NCI-H1930 (cell line): ENCODE measurements around the gene HPN.
"Not testable (repeated sequence)": the region's sequence is repeated elsewhere in the genome, so short reads cannot be mapped to it uniquely, and the experiment has no call there.

Source experiments
- DNase-seq, 2 experiments: peaks; one replicate each; lab custom pipeline; 2025; lab: John Stamatoyannopoulos, UW

HPN gene

DNA sequence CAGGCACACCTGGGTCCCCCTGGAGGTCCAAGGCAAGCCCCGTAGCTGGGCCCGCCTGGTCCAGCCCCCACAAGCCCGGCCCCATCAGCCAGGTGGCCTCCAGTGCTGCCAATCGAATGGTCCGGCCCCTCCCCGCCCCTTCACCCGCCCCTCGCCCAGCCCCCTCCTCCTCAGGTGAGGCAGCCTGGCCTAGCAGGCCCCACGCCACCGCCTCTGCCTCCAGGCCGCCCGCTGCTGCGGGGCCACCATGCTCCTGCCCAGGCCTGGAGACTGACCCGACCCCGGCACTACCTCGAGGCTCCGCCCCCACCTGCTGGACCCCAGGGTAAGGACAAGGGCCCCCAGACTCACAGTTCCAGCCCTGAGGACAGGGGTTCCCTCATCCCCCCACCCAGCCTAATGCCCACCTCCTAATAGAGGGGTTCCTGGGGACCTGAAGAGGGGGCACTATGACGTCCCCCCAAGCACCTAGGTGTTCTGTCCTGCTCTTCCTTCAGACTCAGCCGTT, at the start of gene HPN:
Gene HPN (plus strand): TSS at position 174 of the 508 bp plus-strand sequence. CDS start 786 bp downstream, outside the sequence.
- no peak for DNase-seq

DNA sequence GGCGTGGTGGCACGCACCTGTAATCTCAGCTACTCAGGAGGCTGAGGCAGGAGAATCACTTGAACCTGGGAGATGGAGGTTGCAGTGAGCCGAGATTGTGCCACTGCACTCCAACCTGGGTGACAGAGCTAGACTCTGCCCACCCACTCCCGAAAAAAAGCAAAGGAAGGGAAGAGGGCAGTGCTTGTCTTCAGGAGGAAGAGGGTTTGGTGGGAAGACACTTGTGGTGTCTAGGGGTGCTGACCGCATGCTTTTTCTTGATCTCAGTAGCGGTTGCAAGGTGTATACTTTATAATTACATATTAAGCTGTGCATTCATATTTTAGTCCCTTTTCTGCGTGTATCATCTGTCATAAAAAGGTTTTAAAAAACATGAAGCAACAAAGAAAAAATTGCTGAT, 48.9 kb upstream of the HPN start:
- not testable (repeated sequence) for DNase-seq

DNA sequence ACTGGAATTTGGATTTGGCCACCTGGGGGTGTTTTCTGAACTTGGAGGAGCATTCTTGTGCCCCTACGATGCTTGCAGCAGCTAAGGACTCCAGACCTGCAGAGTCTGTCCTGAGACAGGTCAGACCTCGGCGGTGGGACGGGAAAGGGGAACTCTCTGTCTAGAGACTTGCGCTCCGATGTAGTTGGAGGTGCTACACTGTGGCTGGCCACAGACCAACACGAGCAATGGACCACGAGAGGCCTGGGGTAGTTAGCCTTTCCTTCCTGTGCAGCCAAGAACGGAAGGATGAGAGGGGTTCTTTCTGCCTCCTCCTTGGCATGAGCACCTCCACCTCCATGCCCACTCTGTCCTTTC, 47.3 kb upstream of the HPN start:
- DNase-seq, result no peak

DNA sequence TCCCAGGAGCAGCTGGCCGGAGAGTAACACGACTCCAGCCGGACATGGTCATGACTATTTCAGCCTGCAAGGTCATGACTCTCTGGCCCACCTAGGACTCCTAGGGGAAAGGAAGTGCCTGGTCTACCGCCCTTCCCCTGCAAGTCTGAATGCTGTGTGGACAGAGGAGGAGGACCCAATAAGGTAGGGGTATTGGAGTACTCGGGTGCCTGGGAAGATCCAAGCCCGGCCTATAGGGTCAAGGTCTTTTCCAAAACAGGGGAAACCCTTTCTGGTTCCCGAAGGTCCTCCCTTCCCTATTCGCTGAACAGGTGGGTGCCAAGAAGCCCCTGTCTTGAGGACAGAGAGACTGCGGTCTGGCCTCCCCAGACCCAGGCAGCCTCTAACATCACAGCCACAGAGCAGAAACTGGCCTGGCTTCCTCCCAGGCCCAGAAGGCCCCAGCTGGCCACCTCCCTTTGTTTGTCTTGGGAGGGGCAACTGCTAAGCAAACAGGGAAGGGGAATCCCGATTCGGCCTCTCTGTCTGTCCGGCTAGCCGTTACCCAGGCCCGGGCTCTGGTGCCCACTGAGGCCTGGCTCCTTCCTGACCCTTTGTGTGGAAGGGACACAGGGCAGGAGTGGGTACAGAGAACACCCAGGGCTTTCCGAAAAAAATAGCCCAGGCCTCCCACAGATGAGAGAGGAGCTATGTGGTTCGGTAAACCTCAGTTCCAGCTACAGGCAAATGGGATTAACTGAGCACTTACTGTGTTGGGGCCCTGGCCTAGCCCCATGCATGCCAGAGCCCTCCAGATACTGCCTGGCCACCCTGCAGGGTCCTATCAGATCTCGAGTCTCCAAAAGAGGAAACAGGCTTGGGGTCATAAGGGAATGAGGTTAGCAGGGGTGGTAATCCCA, 46.6 kb upstream of the HPN start:
- no peak for DNase-seq

DNA sequence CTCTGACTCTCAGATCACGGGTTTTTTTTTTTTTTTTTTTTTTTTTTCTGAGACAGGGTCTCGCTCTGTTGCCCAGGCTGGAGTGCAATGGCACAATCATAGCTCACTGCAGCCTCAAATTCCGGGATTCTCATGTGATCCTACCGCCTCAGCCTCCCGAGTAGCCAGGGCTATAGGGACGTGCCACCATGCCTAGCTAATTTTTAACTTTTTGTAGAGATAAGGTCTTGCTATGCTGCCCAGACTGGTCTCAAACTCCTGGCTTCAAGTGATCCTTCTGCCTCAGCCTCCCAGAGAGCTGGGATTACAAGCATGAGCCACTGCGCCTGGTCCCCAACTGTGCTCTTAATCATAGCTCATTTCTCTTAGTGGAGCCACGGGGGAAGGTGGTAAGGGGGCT, 46.0 kb upstream of the HPN start:
- DNase-seq, result no peak

DNA sequence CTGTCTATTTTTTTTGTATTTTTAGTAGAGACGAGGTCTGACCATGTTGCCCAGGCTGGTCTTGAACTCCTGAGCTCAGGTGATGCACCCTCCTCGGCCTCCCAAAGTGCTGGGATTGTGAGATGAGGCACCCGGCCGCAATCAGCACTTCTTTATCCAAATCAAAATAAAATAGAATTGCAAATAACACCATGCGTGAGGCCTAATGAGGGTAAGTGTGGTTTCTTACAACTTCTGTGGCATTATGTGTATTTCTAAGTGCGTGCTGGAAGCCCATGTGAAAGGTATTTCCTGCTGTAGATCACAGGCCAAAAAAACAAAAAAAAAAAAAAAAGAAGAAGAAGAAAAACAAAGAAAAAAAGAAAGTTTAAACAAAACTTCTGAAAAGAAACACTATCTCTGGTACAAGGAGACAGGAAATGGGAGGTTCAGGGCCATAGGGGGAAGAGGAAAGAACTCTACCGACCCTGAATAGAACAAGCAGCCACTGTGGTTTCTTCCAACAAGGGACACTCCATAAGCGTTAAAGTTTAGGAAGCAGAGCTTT, 44.4 kb upstream of the HPN start:
- no peak for DNase-seq

DNA sequence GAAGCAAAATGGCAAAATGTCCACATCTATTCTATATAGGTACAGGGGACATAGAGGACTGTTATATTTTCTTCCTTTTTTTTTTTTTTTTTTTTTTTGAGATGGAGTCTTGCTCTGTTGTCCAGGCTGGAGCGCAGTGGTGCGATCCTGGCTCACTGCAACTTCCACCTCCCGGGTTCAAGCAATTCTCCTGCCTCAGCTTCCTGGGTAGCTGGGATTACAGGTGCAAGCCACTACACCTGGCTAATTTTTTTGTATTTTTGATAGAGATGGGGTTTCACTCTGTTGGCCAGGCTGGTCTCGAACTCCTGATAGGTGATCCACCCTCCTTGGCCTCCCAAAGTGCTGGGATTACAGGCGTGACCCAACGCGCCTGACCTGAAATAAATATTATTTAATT, 43.3 kb upstream of the HPN start:
- DNase-seq, result not testable (repeated sequence)

DNA sequence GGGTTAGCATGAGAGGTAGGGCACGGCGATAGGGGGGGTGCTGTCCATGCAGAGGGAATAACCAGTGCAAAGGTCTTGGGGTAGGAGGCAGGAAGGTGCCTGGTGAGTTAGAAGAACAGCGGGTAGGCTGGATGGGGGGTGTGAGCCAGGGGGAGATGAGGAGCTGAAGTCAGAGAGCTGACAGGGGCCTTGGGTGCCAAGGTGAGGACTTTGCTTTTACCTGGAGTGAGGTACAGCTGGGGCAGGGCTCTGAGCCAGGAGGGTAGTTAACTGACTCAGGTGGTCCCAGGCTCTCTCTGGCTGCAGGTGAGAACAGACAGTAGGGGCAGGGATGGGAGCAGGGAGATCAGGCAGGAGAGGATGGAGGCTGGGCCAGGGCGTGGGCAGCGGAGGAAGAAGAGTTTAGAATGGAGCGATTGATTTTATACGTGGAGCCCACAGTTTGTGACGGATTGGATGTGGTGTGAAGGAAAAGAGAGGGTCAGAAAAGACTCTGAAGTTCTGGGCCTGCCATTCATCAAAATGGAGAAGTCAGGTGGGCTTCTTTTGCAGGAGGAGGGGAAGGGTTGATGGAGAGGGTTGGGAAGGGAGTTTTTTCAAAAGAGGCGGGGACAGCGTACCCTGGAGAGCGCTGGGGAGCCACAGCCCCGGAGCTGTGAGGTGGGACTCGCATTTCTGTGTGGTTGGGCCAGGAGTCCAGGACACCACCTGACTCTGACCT, 42.6 kb upstream of the HPN start:
- DNase-seq, result no peak

DNA sequence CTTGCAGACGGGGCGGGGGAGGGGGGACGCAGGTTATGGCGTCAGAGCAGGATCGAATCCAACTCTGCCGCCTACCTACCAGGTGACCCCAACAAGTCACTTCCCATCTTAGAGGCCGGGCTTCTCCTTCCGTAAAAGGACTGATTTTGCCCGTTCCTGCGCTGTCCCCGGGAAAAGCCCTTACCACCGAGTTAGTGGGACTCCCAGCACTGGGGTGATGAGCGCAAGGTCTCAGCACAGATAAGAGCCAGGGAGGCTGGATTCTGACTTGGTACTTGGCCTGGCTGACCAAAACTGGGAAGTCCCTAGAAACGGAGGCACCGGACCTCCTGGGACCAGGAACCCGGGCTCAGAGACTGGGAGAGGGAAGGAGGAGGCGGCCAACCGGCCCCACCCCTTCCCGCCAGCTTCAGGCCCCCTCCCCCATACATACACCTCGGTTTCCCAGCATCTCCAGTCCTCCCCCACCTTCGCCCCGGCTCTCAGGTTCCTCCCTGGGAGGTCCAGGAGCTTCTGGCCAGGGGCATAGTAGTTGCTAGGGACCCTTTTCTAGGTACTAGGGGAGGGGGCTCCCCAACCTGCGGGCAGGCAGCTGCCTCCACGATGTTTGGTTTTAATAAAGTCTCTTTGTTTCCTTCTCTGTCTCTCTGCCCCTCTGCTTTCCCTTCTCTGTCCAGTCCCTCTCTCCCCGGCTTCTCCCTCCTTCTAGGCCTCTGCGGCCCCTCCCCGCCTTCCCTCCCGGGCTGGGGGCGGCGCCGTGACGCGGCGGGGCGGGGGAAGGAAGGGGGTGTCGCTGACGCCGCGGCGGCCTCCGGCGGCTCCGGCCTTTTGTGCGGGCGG, 41.8 kb upstream of the HPN start, which contains the start of gene GRAMD1A:
Gene GRAMD1A (plus strand): TSS at position 826 of the 840 bp plus-strand sequence. CDS start 156 bp downstream, outside the sequence.
- peak; percentile 70 to 79 for DNase-seq

DNA sequence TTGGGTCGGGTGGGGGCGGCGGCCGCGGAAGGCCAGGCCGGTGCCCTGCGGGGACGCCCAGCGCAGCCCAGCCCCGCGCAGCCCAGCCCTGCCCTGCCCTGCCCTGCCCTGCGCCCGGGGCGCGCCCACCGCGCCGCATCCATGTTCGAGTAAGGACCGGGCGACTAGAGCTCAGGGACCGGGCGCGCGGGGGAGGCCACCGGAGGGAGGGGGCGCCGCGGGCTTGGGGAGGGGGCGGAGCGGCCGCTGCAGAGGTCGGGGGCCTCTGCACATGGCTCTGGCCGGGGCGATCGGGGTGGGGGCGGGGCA, 41.2 kb upstream of the HPN start:
- no peak for DNase-seq

DNA sequence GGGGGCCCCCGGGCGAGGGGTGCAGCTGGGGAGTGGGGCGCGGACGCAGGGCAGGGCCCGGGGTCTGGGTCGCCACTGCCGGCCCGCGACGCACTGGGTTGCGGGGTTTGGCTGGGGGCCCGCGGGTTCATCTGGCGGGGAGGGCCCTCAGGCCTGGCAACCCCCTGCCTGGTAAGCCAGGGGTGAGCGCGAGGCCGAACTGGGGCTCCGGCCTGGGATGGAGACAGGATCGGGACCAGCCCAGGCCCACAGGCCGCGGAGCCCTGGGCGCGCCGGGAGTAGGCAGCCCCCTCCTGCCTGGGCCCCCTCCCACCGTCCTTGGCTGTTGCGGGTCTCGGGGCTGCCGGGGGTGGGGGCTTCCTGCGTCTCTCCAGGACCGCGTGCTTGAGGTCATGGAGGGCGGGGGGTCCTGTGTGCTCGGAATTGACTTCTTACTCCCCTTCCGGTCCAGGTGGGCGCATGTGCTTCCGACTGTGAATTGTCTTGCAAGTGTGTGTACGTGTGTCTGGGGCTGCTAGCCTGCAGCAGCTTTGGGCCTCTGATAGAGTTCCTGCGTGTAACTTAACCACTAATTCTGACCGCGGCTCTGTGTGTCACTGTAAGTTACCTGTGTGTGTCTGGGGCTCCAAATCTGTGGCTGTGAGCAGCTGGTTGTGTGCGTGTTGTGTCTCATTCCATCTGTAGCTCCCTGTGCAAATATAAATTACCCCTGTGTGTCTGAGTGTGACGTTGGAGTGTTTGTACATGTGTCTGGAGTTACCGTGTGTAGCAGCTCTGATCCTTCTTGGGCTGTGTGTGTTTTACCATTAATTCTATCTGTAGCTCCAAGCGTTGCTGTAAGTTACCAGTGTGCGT, 40.6 kb upstream of the HPN start:
- no peak for DNase-seq

DNA sequence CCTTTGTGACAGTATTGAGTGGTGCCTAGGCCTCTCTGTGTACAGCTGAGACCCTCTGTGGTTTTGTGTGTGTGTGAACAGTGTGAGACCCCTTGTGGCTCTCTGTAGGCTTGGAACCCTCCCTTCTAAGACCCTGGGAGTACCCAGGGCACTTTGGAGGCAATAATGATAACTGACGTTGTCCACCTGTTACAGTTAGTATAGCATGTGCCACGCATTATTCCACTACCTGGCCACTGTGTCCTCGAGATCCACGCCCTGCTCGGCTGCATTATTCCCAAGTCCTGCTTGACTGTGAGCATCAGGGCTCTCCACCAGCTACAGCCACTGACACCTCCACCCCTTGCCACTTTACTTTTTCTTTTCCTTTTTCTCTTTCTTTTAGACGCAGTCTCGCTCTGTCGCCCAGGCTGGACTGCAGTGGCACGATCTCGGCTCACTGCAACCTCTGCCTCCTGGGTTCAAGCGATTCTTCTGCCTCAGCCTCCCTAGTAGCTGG, 39.4 kb upstream of the HPN start:
- DNase-seq, result no peak

DNA sequence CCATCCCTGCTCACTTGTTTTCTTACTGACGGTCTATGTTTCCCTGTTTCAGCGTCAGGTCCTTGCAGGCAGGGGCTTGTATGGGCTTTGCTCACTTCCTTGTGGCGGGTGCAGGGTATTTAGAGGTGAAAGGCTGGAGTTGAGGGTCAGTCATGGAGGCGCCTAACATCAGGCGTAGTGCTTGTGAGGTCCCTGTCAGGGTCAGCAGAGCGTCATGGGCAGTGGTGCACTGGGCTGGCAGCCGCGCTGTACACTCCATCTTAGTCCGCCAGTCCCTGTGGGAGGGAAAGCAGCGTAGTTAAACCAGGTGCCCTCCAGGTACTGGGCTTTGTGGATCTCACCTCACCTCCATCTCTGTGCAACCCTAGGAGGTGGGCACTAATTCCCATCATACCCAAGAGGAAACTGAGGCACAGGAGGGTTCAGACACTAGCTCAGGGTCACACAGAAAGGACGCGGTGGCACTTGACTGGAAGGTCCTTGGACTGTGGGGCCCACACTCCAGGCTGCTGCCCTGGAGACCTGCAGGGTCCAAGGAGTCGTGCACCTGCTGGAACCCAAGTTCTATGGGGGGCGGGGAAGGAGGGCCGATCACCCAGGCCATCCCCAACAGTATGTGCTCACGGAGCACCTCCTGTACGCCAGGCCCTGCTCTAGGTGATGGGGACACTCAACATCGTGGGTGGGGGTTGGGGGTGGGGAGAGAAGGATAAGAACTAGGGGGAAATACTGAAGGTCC, 36.8 kb upstream of the HPN start:
- DNase-seq, result no peak

DNA sequence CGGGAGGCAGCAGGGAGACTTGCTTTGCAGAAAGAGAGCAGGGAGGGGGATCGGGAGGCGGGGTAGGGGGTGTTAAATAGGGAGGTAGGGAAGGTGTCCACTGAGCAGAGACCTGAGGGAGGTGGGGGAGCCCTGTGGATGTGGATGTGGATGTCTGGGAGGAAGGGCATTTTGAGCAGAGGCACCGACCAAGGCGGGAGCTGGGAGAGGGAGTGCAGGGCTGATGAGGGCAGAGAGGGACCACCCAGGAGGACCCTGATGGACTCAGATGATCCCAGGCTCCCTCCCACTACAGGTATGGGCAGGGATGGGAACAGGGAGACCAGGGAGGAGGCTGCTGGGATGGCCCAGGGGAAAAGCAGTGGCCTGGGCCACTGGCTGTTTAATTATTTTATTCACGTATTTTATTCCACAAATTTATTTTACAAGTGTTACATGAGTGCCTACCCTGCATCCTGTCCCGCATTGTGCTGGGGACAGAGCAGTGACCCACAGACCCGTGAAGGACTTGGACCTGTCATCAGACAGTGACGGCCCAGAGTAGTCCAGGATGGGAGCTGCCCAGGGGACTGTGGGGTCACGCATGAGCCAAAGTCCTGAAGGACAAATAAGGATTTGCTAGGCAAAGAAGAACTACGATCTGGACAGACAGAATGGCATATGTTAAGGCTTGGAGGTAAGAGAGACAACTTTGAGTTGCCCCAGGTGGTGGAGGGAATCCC, 36.1 kb upstream of the HPN start:
- no peak for DNase-seq

DNA sequence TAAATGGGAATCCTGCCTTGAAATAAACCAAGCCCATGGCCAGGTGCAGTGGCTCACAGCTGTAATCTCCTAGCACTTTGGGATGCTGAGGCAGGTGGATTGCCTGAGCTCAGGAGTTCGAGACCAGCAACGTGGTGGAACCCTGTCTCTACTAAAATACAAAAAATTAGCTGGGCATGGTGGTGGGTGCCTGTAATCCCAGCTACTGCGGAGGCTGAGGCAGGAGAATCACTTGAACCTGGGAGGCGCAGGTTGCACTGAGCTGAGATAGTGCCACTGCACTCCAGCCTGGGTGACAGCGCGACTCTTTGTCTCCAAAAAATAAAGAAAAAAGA, 35.5 kb upstream of the HPN start:
- not testable (repeated sequence) for DNase-seq

DNA sequence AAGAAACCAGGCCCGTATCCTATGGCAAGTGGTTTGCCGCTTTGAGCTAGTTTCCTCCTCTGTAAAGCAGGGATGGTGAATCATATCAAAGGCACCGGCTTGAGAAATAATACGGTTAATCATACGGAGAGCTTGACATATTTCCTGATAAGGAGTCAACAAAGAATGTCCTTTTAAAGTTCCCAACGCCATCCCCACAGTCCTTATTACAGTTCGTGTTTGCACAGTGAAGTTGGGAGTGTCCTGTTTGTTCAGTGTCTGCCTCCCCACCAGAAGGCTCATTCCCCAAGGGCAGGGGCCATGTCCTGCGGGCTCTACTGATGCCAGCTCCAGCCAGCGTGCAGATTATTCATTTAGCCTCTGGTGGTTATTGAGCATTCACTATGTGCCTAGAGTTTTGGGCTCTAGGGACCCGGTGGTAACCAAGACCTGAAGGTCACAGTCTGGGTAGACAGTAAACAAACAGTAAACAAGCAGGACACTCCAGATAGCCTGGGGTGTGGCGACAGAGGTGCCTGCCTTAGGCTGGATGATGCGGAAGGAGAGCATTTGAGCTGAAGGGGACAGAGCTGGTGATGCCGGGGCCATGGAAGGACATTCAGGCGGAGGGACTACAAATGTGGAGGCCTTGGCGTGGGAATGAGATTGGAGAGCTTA, 35.1 kb upstream of the HPN start:
- DNase-seq, result no peak

DNA sequence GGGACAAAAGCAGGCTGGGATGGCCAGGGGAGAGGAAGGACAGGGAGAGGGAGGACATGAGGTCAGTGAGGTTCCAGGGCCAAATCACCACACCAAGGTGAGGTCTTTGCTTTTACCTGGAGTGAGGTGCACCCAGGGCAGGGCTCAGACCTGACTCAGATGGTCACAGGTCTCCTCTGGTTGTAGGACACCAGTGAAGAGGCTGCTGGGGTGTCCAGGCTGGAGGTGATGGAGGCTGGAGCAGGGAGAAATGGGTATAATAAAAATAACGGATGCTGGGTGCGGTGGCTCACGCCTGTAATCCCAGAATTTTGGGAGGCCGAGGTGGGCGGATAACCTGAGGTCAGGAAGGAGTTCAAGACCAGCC, 34.5 kb upstream of the HPN start:
- no peak for DNase-seq

DNA sequence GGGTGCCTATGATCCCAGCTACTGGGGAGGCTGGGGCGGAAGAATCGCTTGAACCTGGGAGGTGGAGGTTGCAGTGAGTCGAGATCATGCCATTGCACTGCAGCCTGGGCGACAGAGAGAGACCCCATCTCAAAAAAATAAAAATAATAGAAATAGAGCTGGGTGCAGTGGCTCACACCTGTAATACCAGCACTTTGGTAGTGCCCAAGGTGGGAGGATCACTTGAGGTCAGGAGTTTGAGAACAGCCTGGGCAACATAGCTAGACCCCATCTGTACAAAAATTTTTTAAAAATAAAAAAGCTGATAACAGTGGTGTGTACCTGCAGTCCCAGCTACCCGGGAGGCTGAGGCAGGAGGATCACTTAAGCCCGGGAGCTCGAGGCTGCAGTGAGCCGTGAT, 34.1 kb upstream of the HPN start:
- not testable (repeated sequence) for DNase-seq

DNA sequence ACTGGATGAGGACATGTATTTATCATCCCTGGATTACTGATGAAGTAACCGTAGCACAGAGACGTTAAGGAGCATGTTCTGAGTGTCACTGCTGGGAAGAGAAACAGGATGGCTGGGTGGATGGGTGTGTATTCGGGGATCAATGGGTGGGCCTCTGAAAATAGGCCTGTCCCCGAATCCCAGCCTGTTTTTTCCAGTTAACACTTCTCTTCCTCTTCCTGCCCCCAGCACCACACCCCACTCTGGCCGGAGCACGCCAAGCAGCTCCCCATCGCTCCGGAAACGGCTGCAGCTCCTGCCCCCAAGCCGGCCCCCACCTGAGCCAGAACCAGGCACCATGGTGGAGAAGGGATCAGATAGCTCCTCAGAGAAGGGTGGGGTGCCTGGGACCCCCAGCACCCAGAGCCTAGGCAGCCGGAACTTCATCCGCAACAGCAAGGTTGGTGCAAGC, 32.6 kb upstream of the HPN start:
- no peak for DNase-seq
